T-helper 17 cell (primary cell): Measurements from ENCODE around the gene PLA2G2D. TPM values are rescaled to one million over a fixed set of nuclear protein-coding genes. Genes with fewer than 3 reads are reported as not detected.

Source experiments
- ATAC-seq: fragments of 150-1000 bp; cut with Tn5 transposase; 2 replicates; pipeline ENCODE4 v1.10.0; 2021; ENCODE audit warnings: mild to moderate bottlenecking, moderate library complexity
- DNase-seq, 3 donors: peaks; one replicate each; pipeline versions ENCODE4 v3.0.0 to v3.0.0-alpha.2; 2020 to 2021
- H3K9me3 ChIP-seq: one replicate; pipeline ENCODE4 v1.7.0; 2013; ENCODE audit warnings: low read length, mild to moderate bottlenecking; ENCODE audit not compliant: control insufficient read depth, poor library complexity, severe bottlenecking
- H3K27ac Mint-ChIP-seq: one replicate; pipeline ENCODE4 v1.8.0; 2022; ENCODE audit warnings: mild to moderate bottlenecking, moderate library complexity, mixed read lengths
- H3K27me3 Mint-ChIP-seq: one replicate; pipeline ENCODE4 v1.8.0; 2022; ENCODE audit warnings: mixed read lengths
- H3K36me3 Mint-ChIP-seq: one replicate; pipeline ENCODE4 v1.8.0; 2022; ENCODE audit warnings: low read depth, mixed read lengths
- H3K4me1 Mint-ChIP-seq: one replicate; pipeline ENCODE4 v1.8.0; 2022; ENCODE audit warnings: mild to moderate bottlenecking, mixed read lengths
- H3K4me3 Mint-ChIP-seq: one replicate; pipeline ENCODE4 v1.8.0; 2022; ENCODE audit warnings: mild to moderate bottlenecking, moderate library complexity, mixed read lengths
- total RNA-seq, 4 donors: library from RNA in 2 of 4; stranded (reverse) in 2 of 4; gene quantifications; one replicate each; pipeline ENCODE4 v1.2.3 and lab custom pipeline; 2022 to 2026

PLA2G2D gene
- total RNA-seq, 2 donors from 2014 or later = not detected

- Mint-ChIP-seq H3K27me3 (no peaks in the 10 kb centered on the region), H3K27ac (no peak overlapping the region), H3K4me1 (peaks cover 15% of the 10 kb centered on the region), H3K36me3 (no peaks in the 10 kb centered on the region), H3K4me3 (no peak overlapping the region)
- DNase-seq = no peak
- no peak for ATAC-seq
- H3K9me3 ChIP-seq = no peaks in the 10 kb centered on the region
Observed at GRCh38 chr1:20150326-20150705, 31.0 kb upstream of the PLA2G2D start.

GRCh38 chr1:20149601-20150325 lies 30.4 kb upstream of the PLA2G2D start:
- H3K27ac Mint-ChIP-seq = no peak overlapping the region

GRCh38 chr1:20148571-20149500 lies 29.5 kb upstream of the PLA2G2D start:
- DNase-seq (no peak), ATAC-seq (no peak)
- no peaks in the 10 kb centered on the region for H3K36me3 Mint-ChIP-seq
- no peak overlapping the region for H3K4me3 Mint-ChIP-seq
- no peaks in the 10 kb centered on the region for H3K9me3 ChIP-seq
- peaks cover 4% of the 10 kb centered on the region for H3K4me1 Mint-ChIP-seq
- H3K27ac Mint-ChIP-seq = no peak overlapping the region
- no peaks in the 10 kb centered on the region for H3K27me3 Mint-ChIP-seq

More at GRCh38 chr1:20149601-20150325, 30.4 kb upstream of the PLA2G2D start:
- DNase-seq (no peak), ATAC-seq (no peak)
- Mint-ChIP-seq H3K4me3 (no peak overlapping the region), H3K36me3 (no peaks in the 10 kb centered on the region), H3K4me1 (peaks cover 11% of the 10 kb centered on the region), H3K27me3 (no peaks in the 10 kb centered on the region)
- no peaks in the 10 kb centered on the region for H3K9me3 ChIP-seq

GRCh38 chr1:20147846-20148570 lies 28.7 kb upstream of the PLA2G2D start:
- Mint-ChIP-seq H3K27me3 (no peaks in the 10 kb centered on the region), H3K36me3 (no peaks in the 10 kb centered on the region), H3K4me3 (no peak overlapping the region), H3K27ac (no peak overlapping the region), H3K4me1 (peaks cover 4% of the 10 kb centered on the region)
- ATAC-seq (no peak), DNase-seq (no peak)
- no peaks in the 10 kb centered on the region for H3K9me3 ChIP-seq

GRCh38 chr1:20143734-20144565 lies 24.6 kb upstream of the PLA2G2D start:
- Mint-ChIP-seq H3K27me3 (peaks cover 28% of the 10 kb centered on the region), H3K4me1 (no peaks in the 10 kb centered on the region), H3K36me3 (no peaks in the 10 kb centered on the region), H3K4me3 (no peak overlapping the region), H3K27ac (no peak overlapping the region)
- H3K9me3 ChIP-seq = no peaks in the 10 kb centered on the region
- no peak for DNase-seq
- no peak for ATAC-seq

GRCh38 chr1:20143318-20143717 lies 24.0 kb upstream of the PLA2G2D start:
- Mint-ChIP-seq H3K27me3 (peaks cover 34% of the 10 kb centered on the region), H3K4me3 (no peak overlapping the region), H3K4me1 (no peaks in the 10 kb centered on the region), H3K27ac (no peak overlapping the region), H3K36me3 (no peaks in the 10 kb centered on the region)
- no peak for ATAC-seq
- no peaks in the 10 kb centered on the region for H3K9me3 ChIP-seq
- no peak for DNase-seq

- no peaks in the 10 kb centered on the region for H3K9me3 ChIP-seq
- ATAC-seq (no peak), DNase-seq (no peak)
- H3K27me3 Mint-ChIP-seq = peaks cover 39% of the 10 kb centered on the region
- no peaks in the 10 kb centered on the region for H3K36me3 Mint-ChIP-seq
- no peak overlapping the region for H3K27ac Mint-ChIP-seq
- H3K4me1 Mint-ChIP-seq = no peaks in the 10 kb centered on the region
- H3K4me3 Mint-ChIP-seq = no peak overlapping the region
Observed at GRCh38 chr1:20142001-20142710, 22.8 kb upstream of the PLA2G2D start.

- Mint-ChIP-seq H3K4me1 (no peaks in the 10 kb centered on the region), H3K36me3 (no peaks in the 10 kb centered on the region), H3K27me3 (peaks cover 39% of the 10 kb centered on the region), H3K27ac (no peak overlapping the region), H3K4me3 (no peak overlapping the region)
- DNase-seq (no peak), ATAC-seq (no peak)
- H3K9me3 ChIP-seq = no peaks in the 10 kb centered on the region
Observed at GRCh38 chr1:20141466-20141865, 22.1 kb upstream of the PLA2G2D start.

GRCh38 chr1:20141001-20141400 lies 21.7 kb upstream of the PLA2G2D start:
- Mint-ChIP-seq H3K36me3 (no peaks in the 10 kb centered on the region), H3K27me3 (peaks cover 41% of the 10 kb centered on the region), H3K4me3 (no peak overlapping the region), H3K4me1 (no peaks in the 10 kb centered on the region), H3K27ac (no peak overlapping the region)
- ATAC-seq = no peak
- no peaks in the 10 kb centered on the region for H3K9me3 ChIP-seq
- no peak for DNase-seq

GRCh38 chr1:20139776-20140612 lies 20.7 kb upstream of the PLA2G2D start:
- no peaks in the 10 kb centered on the region for H3K9me3 ChIP-seq
- Mint-ChIP-seq H3K27me3 (peaks cover 48% of the 10 kb centered on the region), H3K4me3 (no peak overlapping the region), H3K27ac (no peak overlapping the region), H3K36me3 (no peaks in the 10 kb centered on the region), H3K4me1 (no peaks in the 10 kb centered on the region)
- ATAC-seq (no peak), DNase-seq (no peak)

- no peak for DNase-seq
- Mint-ChIP-seq H3K4me3 (no peak within 1 kb of the TSS), H3K36me3 (peaks cover 1% of the 10 kb centered on the region), H3K27ac (no peak within 1 kb of the TSS), H3K27me3 (peaks cover 52% of the 10 kb centered on the region), H3K4me1 (peaks cover 1% of the 10 kb centered on the region)
- no peaks in the 10 kb centered on the region for H3K9me3 ChIP-seq
- ATAC-seq = no peak
Observed at GRCh38 chr1:20138961-20139550, 19.7 kb upstream of the PLA2G2D start, which contains the start of gene PLA2G2F. PLA2G2F (plus strand) TSS chr1:20139323; CDS start chr1:20139428, 105 bp downstream.
